NCI-H82 treated with DMSO at 0.1 percent for 48 hours (cell line): ENCODE results near the gene ZNF778.
A peak's percentile ranks its signal among the peaks of the same experiment; 100 is the strongest.
"Not testable (repeated sequence)": the region's sequence is repeated elsewhere in the genome, so short reads cannot be mapped to it uniquely, and the experiment has no call there.

Experiments used
- DNase-seq: peaks from one replicate; lab custom pipeline; 2025; ENCODE audit not compliant: unreplicated experiment; lab: John Stamatoyannopoulos, UW

The ZNF778 gene

GRCh38 chr16:89210904-89211515 lies 6.5 kb upstream of the ZNF778 start:
- DNase-seq: peak; percentile 3

- DNase-seq: peak; percentile 33
These were observed 977 bp upstream of the ZNF778 start for GRCh38 chr16:89216315-89217137.

- no peak for DNase-seq
These were observed 440 bp upstream of the ZNF778 start for GRCh38 chr16:89217138-89217387.

- DNase-seq: no peak
These were observed 1.9 kb downstream of the ZNF778 start for GRCh38 chr16:89219365-89219764.

- no peak for DNase-seq
These were observed 4.1 kb downstream of the ZNF778 start for GRCh38 chr16:89221604-89222003.

- DNase-seq: no peak
These were observed 5.4 kb downstream of the ZNF778 start for GRCh38 chr16:89222931-89223330.

GRCh38 chr16:89224665-89225064 lies 7.2 kb downstream of the ZNF778 start:
- no peak for DNase-seq

- DNase-seq: no peak
These were observed 12.8 kb downstream of the ZNF778 start for GRCh38 chr16:89230255-89230654.

GRCh38 chr16:89232107-89232506 lies 14.6 kb downstream of the ZNF778 start:
- DNase-seq: no peak

- DNase-seq: no peak
These were observed 16.4 kb downstream of the ZNF778 start for GRCh38 chr16:89233678-89234490.

GRCh38 chr16:89237733-89238132 lies 20.2 kb downstream of the ZNF778 start:
- no peak for DNase-seq

- DNase-seq: peak; percentile 37
These were observed 23.9 kb downstream of the ZNF778 start for GRCh38 chr16:89241187-89242007.

GRCh38 chr16:89242795-89243200 lies 25.3 kb downstream of the ZNF778 start:
- no peak for DNase-seq

GRCh38 chr16:89243664-89244063 lies 26.2 kb downstream of the ZNF778 start:
- DNase-seq: no peak

- DNase-seq: not testable (repeated sequence)
These were observed 26.8 kb downstream of the ZNF778 start for GRCh38 chr16:89244264-89244663.

- DNase-seq: peak; percentile 21
These were observed 27.3 kb downstream of the ZNF778 start for GRCh38 chr16:89244754-89245153.

- DNase-seq: no peak
These were observed 28.9 kb downstream of the ZNF778 start for GRCh38 chr16:89246383-89246902.

- peak; percentile 54 for DNase-seq
These were observed 29.6 kb downstream of the ZNF778 start for GRCh38 chr16:89246903-89247733.

GRCh38 chr16:89247734-89248075 lies 30.2 kb downstream of the ZNF778 start:
- not testable (repeated sequence) for DNase-seq
